ENCODE data around the gene PIP5K1C.

Gene PIP5K1C

GRCh38 chr19:3611841-3612240, 88.4 kb downstream of the PIP5K1C start:
- DNase-seq (ENCODE audit: low read depth in 2 of 3, low spot score in 1 of 3) = no peak

GRCh38 chr19:3610745-3611717, 89.2 kb downstream of the PIP5K1C start:
- DNase-seq (ENCODE audit: low read depth in 2 of 3, low spot score in 1 of 3) = no peak

GRCh38 chr19:3609779-3610719, 90.2 kb downstream of the PIP5K1C start:
- no peak for DNase-seq (ENCODE audit: low read depth in 2 of 3, low spot score in 1 of 3)

GRCh38 chr19:3608750-3609322, 91.4 kb downstream of the PIP5K1C start:
- DNase-seq (ENCODE audit: low read depth in 2 of 3, low spot score in 1 of 3) = no peak

GRCh38 chr19:3608079-3608641, 92.1 kb downstream of the PIP5K1C start:
- no peak for DNase-seq (ENCODE audit: low read depth in 2 of 3, low spot score in 1 of 3)

- no peak for DNase-seq (ENCODE audit: low read depth in 2 of 3, low spot score in 1 of 3)
These were observed 92.8 kb downstream of the PIP5K1C start for GRCh38 chr19:3607303-3608078.

GRCh38 chr19:3606690-3607289, 93.5 kb downstream of the PIP5K1C start, which contains the start of gene TBXA2R:
TSS of gene TBXA2R (minus strand) at chr19:3606875. CDS start at chr19:3600634, 6,241 bp downstream.
- peak in 2 of 3 donors; percentile 47 to 49 for DNase-seq (ENCODE audit: low read depth in 2 of 3, low spot score in 1 of 3)

- DNase-seq (ENCODE audit: low read depth in 2 of 3, low spot score in 1 of 3) = no peak
These were observed 94.0 kb downstream of the PIP5K1C start for GRCh38 chr19:3606174-3606689.

GRCh38 chr19:3605770-3606169, 94.5 kb downstream of the PIP5K1C start:
- no peak for DNase-seq (ENCODE audit: low read depth in 2 of 3, low spot score in 1 of 3)

GRCh38 chr19:3605361-3605760, 94.9 kb downstream of the PIP5K1C start:
- DNase-seq (ENCODE audit: low read depth in 2 of 3, low spot score in 1 of 3) = no peak

- no peak for DNase-seq (ENCODE audit: low read depth in 2 of 3, low spot score in 1 of 3)
These were observed 95.3 kb downstream of the PIP5K1C start for GRCh38 chr19:3604987-3605343.

GRCh38 chr19:3604227-3604986, 95.9 kb downstream of the PIP5K1C start:
- DNase-seq (ENCODE audit: low read depth in 2 of 3, low spot score in 1 of 3) = no peak

- no peak for DNase-seq (ENCODE audit: low read depth in 2 of 3, low spot score in 1 of 3)
These were observed 97.0 kb downstream of the PIP5K1C start for GRCh38 chr19:3603121-3603811.

GRCh38 chr19:3601021-3601420, 99.2 kb downstream of the PIP5K1C start:
- no peak for DNase-seq (ENCODE audit: low read depth in 2 of 3, low spot score in 1 of 3)

GRCh38 chr19:3599776-3600187, 100.5 kb downstream of the PIP5K1C start:
- DNase-seq (ENCODE audit: low read depth in 2 of 3, low spot score in 1 of 3) = no peak

GRCh38 chr19:3595521-3596061, 104.7 kb downstream of the PIP5K1C start:
- no peak for DNase-seq (ENCODE audit: low read depth in 2 of 3, low spot score in 1 of 3)

GRCh38 chr19:3593156-3593555, 107.1 kb downstream of the PIP5K1C start:
- no peak for DNase-seq (ENCODE audit: low read depth in 2 of 3, low spot score in 1 of 3)
